Measurements from ENCODE around the gene SRC.
"Not testable (repeated sequence)": the region's sequence is repeated elsewhere in the genome, so short reads cannot be mapped to it uniquely, and the experiment has no call there.

Gene SRC

GRCh38 chr20:37337208-37337991, 8.5 kb upstream of the SRC start:
- DNase-seq, result no peak

GRCh38 chr20:37338380-37338779, 7.6 kb upstream of the SRC start:
- DNase-seq, result not testable (repeated sequence)

- DNase-seq, result no peak
These were observed 6.7 kb upstream of the SRC start for GRCh38 chr20:37339208-37339607.

GRCh38 chr20:37339764-37340109, 6.2 kb upstream of the SRC start:
- DNase-seq, result not testable (repeated sequence)

- no peak for DNase-seq
These were observed 4.9 kb upstream of the SRC start for GRCh38 chr20:37340998-37341397.

- DNase-seq, result no peak
These were observed 4.3 kb upstream of the SRC start for GRCh38 chr20:37341632-37342031.

- no peak for DNase-seq
These were observed 3.4 kb upstream of the SRC start for GRCh38 chr20:37342231-37343177.

- no peak for DNase-seq
These were observed 2.5 kb upstream of the SRC start for GRCh38 chr20:37343212-37343993.

GRCh38 chr20:37343994-37344355, 2.0 kb upstream of the SRC start:
- no peak for DNase-seq

GRCh38 chr20:37344506-37345338, 1.2 kb upstream of the SRC start:
- no peak for DNase-seq

- no peak for DNase-seq
These were observed 245 bp downstream of the SRC start for GRCh38 chr20:37346236-37346534.

GRCh38 chr20:37346535-37347346, 801 bp downstream of the SRC start:
- no peak for DNase-seq

GRCh38 chr20:37347347-37347823, 1.4 kb downstream of the SRC start:
- DNase-seq, result no peak

- peak in 1 of 2 experiments; percentile 32 for DNase-seq
These were observed 2.2 kb downstream of the SRC start for GRCh38 chr20:37347891-37348791.

- no peak for DNase-seq
These were observed 3.0 kb downstream of the SRC start for GRCh38 chr20:37348792-37349516.

- DNase-seq, result no peak
These were observed 3.9 kb downstream of the SRC start for GRCh38 chr20:37349517-37350491.

GRCh38 chr20:37350649-37351574, 5.0 kb downstream of the SRC start:
- DNase-seq, result no peak
